CD4-positive, alpha-beta T cell treated with Interleukin-15 for 4 hours (primary cell): ENCODE data around the gene EEFSEC.

Experiments used
- DNase-seq: peaks from one replicate; pipeline ENCODE4 v3.0.0-alpha.2; 2020; ENCODE audit warnings: low spot score

The EEFSEC gene, protein sequence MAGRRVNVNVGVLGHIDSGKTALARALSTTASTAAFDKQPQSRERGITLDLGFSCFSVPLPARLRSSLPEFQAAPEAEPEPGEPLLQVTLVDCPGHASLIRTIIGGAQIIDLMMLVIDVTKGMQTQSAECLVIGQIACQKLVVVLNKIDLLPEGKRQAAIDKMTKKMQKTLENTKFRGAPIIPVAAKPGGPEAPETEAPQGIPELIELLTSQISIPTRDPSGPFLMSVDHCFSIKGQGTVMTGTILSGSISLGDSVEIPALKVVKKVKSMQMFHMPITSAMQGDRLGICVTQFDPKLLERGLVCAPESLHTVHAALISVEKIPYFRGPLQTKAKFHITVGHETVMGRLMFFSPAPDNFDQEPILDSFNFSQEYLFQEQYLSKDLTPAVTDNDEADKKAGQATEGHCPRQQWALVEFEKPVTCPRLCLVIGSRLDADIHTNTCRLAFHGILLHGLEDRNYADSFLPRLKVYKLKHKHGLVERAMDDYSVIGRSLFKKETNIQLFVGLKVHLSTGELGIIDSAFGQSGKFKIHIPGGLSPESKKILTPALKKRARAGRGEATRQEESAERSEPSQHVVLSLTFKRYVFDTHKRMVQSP

GRCh38 chr3:128153156-128154041 lies at the start of gene EEFSEC:
Gene EEFSEC, plus strand, starts transcription at chr3:128153481. Its CDS starts 27 bp downstream, at chr3:128153508.
- DNase-seq = peak; percentile 87

- no peak for DNase-seq
Observed at GRCh38 chr3:128107834-128108233, 45.4 kb upstream of the EEFSEC start.

GRCh38 chr3:128111147-128111546 lies 42.1 kb upstream of the EEFSEC start:
- DNase-seq = no peak

- peak; percentile 65 for DNase-seq
Observed at GRCh38 chr3:128112357-128112968, 40.8 kb upstream of the EEFSEC start.

GRCh38 chr3:128113817-128114794 lies 39.2 kb upstream of the EEFSEC start:
- peak; percentile 13 for DNase-seq

DNA sequence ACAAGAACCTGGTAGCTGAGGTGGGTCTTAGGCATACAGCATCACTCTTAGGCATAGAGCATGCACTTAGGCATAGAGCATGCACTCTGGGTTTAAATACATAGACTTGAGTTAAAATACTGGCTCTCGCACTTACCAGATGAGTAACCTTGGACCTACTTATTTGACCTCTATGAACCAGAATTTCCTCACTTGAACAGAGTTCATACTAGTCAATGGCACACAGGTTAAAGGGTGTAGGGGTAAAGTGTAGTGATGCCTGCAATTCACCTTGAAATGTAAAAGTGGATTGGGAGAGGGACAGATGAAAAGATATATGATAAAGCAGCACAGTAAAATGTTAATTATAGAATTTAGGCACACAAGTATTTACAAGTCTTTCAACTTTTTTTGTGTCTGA lies 31.3 kb upstream of the EEFSEC start:
- DNase-seq = no peak

DNA sequence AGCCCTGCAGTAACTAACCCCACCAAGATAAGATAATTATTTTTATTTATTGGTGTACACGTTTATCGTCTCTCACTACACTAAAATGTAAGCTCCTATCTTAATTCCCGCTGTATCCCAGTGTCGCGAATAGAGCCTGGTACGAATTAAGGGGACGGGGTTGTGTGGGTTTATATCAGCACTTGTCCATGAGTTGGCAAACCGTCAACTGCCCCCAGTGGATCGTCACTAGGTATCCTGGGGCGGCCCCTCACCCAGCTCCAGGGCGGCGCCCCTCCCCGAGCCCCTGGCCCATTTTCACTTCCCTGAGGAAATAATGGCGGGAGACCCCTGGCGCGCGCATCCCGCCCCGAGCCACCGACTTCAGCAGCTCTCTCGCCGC lies 30.1 kb upstream of the EEFSEC start:
- no peak for DNase-seq

DNA sequence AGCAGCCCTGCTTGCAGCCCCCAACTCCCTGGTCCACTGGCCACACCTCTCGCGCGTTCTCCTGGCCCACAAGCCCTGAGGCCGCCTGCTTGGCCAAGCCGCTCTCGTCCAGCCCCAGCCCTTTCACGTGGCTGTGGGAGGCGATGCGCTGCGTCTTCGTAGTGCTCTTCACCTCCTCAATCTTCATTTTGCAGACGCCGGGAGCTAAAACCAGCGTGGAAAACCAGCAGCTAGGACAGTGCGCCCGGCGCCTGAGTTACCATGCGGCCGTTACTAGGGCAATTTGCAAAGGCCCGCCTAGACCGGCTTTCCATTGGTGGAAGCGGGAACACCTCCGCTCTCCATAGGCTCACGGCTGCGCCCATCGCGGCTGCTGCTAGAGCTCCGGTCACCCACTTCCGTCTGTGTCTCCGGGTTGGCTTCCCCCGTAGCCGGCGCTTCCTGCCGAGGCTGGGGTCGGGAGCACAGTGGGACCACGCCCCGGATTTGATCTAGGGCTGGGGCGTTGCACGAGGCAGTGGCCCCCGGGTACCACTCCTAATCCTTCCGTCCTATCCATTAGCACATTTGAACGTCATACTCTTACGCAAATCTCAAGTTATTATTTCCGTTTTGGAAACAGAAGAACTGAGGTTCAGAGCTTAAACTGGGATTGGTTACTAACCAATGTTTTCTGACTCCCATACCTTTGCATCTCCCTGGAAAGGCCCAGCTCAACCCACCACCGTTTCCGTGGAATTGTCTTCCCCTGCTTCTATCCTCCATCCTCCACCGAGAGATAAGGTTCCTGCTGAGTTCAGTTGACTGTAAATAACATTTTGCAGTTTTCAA lies 29.5 kb upstream of the EEFSEC start, which contains the start of gene RUVBL1:
Gene RUVBL1 (minus strand): TSS at position 275 of the 831 bp plus-strand sequence. CDS start 88 bp downstream, at position 187.
- DNase-seq = peak; percentile 96

DNA sequence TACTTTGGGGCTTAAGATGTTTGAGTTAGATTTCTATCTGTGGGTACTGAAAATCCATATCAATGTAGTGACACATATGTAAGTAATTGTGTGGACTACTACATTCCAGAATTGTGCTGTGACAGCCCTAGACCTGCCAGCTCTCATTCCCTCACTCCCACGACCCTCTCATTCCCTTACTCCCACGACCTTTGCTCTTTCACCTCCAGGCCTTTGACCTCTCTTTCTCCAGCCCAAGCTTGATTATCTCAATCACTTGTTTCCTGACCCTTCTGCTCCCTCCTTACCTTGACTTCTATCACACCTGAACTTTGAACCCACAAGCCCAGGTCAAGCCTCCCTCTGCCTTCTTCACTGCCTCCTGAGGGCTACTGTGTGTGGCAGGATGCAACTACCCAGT lies 26.0 kb upstream of the EEFSEC start:
- no peak for DNase-seq

GRCh38 chr3:128128251-128128650 lies 25.0 kb upstream of the EEFSEC start:
- no peak for DNase-seq

DNA sequence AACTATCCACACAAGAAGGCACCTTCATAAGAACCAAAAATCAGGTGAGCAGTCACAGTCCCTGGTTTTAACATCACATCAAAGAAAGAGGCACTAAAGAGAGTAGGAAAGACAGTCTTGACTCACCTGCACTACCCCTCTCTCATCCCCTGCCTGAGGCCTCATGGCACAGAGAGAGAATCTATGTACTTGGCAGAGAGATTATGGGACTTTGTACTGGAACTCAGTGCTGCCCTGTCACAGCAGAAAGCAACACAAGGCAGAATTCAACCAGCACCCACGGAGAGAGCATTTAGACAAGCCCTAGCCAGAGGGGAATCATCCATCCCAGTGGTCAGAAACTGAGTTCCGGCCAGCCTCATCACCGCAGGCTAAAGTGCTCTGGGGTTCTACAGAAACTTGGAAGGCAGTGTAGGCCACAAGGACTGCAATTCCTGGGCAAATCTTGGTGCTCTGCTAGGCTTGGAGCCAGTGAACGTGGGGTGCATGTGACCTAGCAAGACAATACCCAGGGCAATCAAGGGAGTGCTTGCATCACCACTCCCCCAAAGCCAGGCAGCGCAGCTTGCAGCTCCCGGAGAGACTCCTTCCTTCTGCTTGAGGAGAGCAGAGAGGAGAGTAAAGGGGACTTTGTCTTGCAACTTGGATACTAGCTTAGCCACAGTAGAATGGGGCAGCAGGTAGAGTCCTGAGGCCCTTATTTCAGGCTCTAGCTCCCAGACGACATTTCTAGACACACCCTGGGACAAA lies 21.2 kb upstream of the EEFSEC start:
- DNase-seq = no peak

DNA sequence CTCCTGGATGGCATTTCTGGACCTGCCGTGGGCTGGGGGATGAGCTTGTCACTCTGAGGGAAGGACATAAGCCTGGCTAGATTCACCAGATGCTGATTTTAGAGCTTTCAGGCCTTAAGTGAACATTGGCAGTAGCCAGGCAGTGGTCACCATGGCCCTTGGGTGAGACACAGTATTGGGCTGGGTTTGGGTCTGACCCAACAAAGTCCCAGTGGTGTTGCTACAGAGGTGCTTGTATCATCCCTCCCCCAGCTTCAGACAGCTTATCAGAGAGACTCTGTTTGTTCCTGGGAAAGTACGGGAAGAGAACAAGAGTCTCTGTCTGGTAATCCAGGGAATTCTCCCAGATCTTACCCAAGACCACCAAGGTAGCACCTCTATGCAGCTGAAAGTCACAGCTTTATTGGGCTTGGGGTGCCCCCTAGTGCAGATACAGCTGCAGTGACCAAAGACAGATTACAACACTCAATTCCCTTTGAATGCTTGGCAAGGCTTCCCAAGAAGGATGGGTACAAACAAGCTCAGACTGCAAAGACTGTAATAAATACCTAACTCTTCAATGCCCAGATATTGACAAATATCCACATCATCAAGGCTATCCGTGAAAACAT lies 19.9 kb upstream of the EEFSEC start:
- peak; percentile 58 for DNase-seq

- DNase-seq = no peak
Observed at GRCh38 chr3:128143496-128143895, 9.8 kb upstream of the EEFSEC start.

DNA sequence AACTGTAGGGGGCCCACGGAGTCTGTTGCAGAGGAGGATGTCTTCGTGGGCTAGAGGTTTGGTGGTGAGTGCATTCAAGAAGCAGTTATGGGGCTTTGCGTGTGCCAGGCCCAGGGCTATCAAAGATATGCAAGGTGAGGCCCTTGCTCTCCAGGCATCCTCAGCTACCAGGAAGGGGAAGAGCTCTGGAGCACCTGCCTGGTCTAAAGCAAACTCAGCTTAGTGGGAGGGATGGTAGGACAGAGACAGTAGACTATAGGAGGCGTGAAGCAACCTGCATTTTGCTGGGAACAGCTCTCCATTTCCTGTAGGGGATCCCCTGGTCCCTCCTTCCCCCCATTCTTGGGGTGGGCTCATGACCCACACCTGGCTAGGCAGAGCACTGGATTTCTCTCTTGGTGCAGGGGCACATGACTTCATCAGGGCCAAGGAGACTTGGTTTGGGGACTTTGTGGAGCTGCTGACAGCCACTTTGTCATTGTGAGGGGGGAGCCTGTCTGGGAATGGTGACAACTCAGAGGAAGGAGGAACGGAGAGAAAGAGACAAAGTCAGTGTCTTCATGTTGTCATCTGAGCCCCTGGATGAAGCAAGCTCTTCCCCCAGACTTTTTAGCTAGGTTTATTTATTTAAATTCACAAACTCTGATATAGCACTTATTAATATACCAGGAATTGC lies 8.6 kb upstream of the EEFSEC start:
- DNase-seq = no peak

DNA sequence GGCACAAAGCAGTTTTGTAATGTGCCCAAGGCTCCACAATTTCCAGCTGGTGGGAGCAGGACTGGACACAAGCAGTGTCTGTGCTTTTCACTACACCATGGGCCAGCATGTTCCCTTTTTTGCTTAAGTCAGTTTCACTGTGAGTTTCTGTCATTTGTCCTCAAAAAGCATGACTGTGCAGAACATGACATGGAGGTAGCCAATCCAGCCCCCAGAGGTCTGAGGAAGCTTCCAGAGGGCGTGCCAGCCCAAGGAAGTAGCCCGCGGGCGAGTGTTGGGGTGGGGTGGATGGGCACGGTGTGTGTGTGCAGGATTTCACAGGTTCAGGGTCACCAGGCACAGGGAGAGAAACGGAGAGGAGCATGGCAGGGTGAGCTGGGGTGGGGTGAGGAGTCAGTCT lies 8.0 kb upstream of the EEFSEC start:
- DNase-seq = no peak

GRCh38 chr3:128146201-128146600 lies 7.1 kb upstream of the EEFSEC start:
- no peak for DNase-seq

DNA sequence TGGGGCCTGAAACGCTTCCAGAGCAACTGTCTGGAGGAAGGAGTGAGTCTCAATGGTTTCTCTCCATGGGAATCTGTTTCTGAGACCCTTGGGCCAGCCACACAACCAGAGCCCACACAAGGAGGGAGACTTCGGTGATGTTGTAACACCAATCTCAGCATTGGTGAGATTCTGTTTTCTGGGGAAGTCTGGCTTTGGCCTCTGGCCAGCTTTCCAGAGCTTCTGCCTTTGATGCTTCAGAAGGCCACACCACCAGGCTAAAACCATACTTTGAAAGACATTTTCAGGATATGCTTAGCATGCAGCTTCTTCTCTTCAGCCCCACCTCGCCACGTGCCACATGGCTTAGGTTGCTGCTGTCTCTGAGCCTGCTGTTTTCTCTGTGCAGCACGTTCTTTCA lies 3.6 kb upstream of the EEFSEC start:
- no peak for DNase-seq

GRCh38 chr3:128151758-128152274 lies 1.5 kb upstream of the EEFSEC start:
- no peak for DNase-seq
